Tibial nerve (tissue), 4 donors: ENCODE data around the gene CMTM8. TPM values are rescaled to one million over a fixed set of nuclear protein-coding genes. Genes with fewer than 3 reads are reported as not detected.
"Not testable (repeated sequence)": the region's sequence is repeated elsewhere in the genome, so short reads cannot be mapped to it uniquely, and the experiment has no call there.

Source experiments
- DNase-seq, 2 donors: peaks; one replicate each; pipeline ENCODE4 v3.0.0-alpha.2; 2019; ENCODE audit warnings: low spot score in 2 of 2
- H3K27ac ChIP-seq, 4 donors: fragments of 200-600 bp; sonication (generic) in 3 of 4; one replicate each; pipeline ENCODE4 v1.5.1; 2017 to 2019; ENCODE audit warnings: mild to moderate bottlenecking in 1 of 4
- H3K27me3 ChIP-seq, 2 donors: fragments of 200-600 bp; sonication (generic) in 1 of 2; one replicate each; pipeline versions ENCODE4 v1.5.1 to v1.6.0; 2017 to 2019
- H3K36me3 ChIP-seq, 3 donors: fragments of 200-600 bp; sonication (generic); one replicate each; pipeline ENCODE4 v1.5.1; 2018 to 2019
- H3K4me1 ChIP-seq, 4 donors: fragments of 200-600 bp; sonication (generic) in 3 of 4; one replicate each; pipeline ENCODE4 v1.5.1; 2017 to 2019
- H3K4me3 ChIP-seq, 4 donors: fragments of 200-600 bp; sonication (generic) in 3 of 4; one replicate each; pipeline ENCODE4 v1.5.1; 2017 to 2019; ENCODE audit warnings: mild to moderate bottlenecking in 1 of 4, moderate library complexity in 1 of 4
- H3K9me3 ChIP-seq, 4 donors: fragments of 200-600 bp; sonication (generic) in 3 of 4; one replicate each; pipeline ENCODE4 v1.5.1; 2017 to 2019
- CTCF ChIP-seq, 5 experiments: fragments of 200-600 bp in 3 of 5; fragments of 450-650 bp in 2 of 5; sonication (generic) in 3 of 5; IDR thresholded peaks; one replicate each; pipeline ENCODE4 v1.5.1; 2016 to 2019; ENCODE audit warnings: antibody characterized with exemption in 5 of 5, mild to moderate bottlenecking in 3 of 5, moderate library complexity in 2 of 5
- EP300 ChIP-seq, 2 donors: sonication (generic); formaldehyde crosslinking; IDR thresholded peaks; one replicate each; pipeline ENCODE4 v1.6.1; 2017; ENCODE audit warnings: antibody characterized with exemption in 2 of 2, mild to moderate bottlenecking in 1 of 2
- POLR2A ChIP-seq, 2 donors: fragments of 450-650 bp; IDR thresholded peaks; one replicate each; pipeline ENCODE4 v1.6.1; 2017; ENCODE audit warnings: antibody characterized with exemption in 2 of 2, mild to moderate bottlenecking in 2 of 2, moderate library complexity in 2 of 2
- WGBS, 2 donors: methylation state at CpG; one replicate each; pipeline ENCODE4 v1.1.5; 2018; 5-methylcytosine and 5-hydroxymethylcytosine counted together
- total RNA-seq, 4 donors: library from RNA; depleted of rRNA; stranded (reverse); fragments of >200 nt; gene quantifications; one replicate each; pipeline ENCODE4 v1.1.0, GENCODE V29; 2016

Gene CMTM8
- total RNA-seq, 4 donors from 2014 or later = 2.9 to 8.4 (median 7.3) TPM

DNA sequence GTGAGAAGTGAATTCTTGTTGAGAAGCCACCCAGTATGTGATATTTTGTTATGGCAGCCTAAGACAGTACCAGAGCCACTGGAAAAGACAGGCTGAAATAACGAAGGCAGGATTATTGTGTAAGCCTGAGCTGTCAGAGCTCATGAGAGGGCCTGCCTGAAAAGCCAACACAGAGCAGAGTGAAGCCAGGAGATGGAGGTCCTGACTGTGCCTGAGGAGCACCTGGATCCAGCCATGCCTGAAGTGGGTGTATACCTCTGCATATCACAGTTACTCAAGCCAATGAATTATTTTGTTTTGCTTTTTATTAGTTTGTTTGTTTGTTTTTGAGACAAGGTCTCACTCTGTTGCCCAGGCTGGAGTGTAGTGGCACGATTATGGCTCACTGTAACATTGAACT lies 149.0 kb downstream of the CMTM8 start:
- Histone ChIP-seq H3K4me3 (no peak overlapping the region), H3K27ac (no peak overlapping the region), H3K9me3 (no peaks in the 10 kb centered on the region), H3K27me3 (no peaks in the 10 kb centered on the region), H3K4me1 (peaks cover 0 to 7% (median 0%) of the 10 kb centered on the region in 4 donors), H3K36me3 (no peaks in the 10 kb centered on the region)
- 93 to 97% methylated on average over 2 of the region's 2 CpGs for WGBS, 2 donors
- TF ChIP-seq CTCF (IDR thresholded peaks at IDR 0.05) = no peak
- TF ChIP-seq POLR2A (IDR thresholded peaks at IDR 0.05) = no peak
- no peak for TF ChIP-seq EP300 (IDR thresholded peaks at IDR 0.05)
- DNase-seq = no peak

DNA sequence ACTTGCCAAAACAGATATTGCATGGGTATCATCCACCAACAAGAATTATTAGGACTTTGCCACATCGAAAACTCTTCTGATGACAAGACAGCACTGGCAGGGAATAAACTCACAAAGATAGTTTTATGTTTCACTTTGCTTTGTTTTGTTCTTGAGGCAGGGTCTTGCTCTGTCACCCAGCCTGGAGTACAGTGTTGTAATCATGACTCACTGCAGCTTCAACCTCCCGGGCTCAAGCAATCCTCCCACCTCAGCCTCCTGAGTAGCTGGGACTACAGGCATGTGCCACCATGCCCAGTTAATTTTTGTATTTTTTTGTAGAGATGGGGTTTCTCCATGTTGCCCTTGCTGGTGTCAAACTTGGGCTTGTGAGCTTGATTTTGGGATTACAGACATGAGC lies 151.1 kb downstream of the CMTM8 start:
- H3K4me1 ChIP-seq = peaks cover 0 to 10% (median 1%) of the 10 kb centered on the region in 4 donors
- not testable (repeated sequence) for DNase-seq, H3K27ac ChIP-seq, H3K9me3 ChIP-seq, H3K4me3 ChIP-seq, H3K27me3 ChIP-seq, H3K36me3 ChIP-seq
- WGBS, 2 donors = 85 to 88% methylated on average over 2 of the region's 2 CpGs

DNA sequence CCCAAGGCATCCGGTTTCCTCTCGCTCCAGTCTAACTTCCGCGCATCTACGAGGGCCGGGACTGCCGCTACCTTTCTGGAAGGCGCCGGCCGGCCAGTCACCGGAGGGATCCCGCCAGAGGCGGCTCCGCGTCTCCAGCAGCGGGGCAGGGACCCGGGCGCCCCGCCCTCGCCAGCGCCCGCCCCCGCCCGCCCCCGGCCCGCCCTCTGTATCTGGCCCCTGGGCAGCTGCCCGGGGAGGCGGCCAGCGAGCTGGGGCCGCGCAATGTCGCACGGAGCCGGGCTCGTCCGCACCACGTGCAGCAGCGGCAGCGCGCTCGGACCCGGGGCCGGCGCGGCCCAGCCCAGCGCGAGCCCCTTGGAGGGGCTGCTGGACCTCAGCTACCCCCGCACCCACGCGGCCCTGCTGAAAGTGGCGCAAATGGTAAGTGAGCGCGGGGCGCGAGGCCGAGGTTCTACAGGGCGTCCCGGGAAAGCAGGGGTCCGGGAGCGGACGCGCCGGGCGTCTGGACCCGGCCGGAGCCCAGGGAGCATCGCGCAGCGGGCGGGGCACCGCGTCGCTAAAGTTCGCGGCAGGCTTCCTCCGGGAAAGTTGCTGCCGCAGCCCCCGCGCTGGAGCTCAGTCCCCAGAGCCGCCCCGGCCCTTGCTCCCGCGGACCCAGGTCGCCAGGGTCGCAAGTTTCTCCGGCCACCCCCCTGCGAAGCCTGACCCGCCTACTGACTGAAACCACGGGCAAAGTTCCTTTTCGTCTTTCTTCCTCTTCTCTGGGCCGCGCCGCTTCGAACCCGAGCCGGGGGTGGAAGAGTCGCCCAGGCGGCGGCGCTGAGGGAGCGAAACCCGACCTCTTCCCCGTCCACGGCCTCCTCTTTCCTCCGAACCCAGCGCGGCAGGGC lies 153.4 kb downstream of the CMTM8 start, which contains the start of gene CMTM7:
CMTM7 (plus strand) TSS at position 211 of the 893 bp plus-strand sequence; CDS start at position 265, 54 bp downstream.
- WGBS, 2 donors = 0 to 2% methylated on average over 34 to 50 of the region's 107 CpGs
- H3K9me3 ChIP-seq = no peaks in the 10 kb centered on the region
- peak within 1 kb of the TSS; percentile 50 to 84 (median 68) for H3K4me3 ChIP-seq
- TF ChIP-seq POLR2A (IDR thresholded peaks at IDR 0.05) (peak in 1 of 2 donors; percentile 64), CTCF (IDR thresholded peaks at IDR 0.05) (no peak), EP300 (IDR thresholded peaks at IDR 0.05) (peak in 1 of 2 donors; percentile 40)
- H3K27ac ChIP-seq = peak within 1 kb of the TSS; percentile 47 to 92 (median 88)
- H3K4me1 ChIP-seq = peaks cover 0 to 10% (median 1%) of the 10 kb centered on the region in 4 donors
- no peaks in the 10 kb centered on the region for H3K36me3 ChIP-seq
- H3K27me3 ChIP-seq = no peaks in the 10 kb centered on the region
- DNase-seq = peak in 1 of 2 donors; percentile 43

- H3K4me1 ChIP-seq = peaks cover 0 to 10% (median 1%) of the 10 kb centered on the region in 4 donors
- DNase-seq = peak in 1 of 2 donors; percentile 56
- no peaks in the 10 kb centered on the region for H3K9me3 ChIP-seq
- no peaks in the 10 kb centered on the region for H3K27me3 ChIP-seq
- no peak for TF ChIP-seq EP300 (IDR thresholded peaks at IDR 0.05)
- TF ChIP-seq CTCF (IDR thresholded peaks at IDR 0.05) = no peak
- TF ChIP-seq POLR2A (IDR thresholded peaks at IDR 0.05) = no peak
- WGBS, 2 donors = 22 to 23% methylated on average over 17 to 18 of the region's 18 CpGs
- H3K27ac ChIP-seq = peak overlapping the region; percentile 47 to 92 (median 88)
- no peaks in the 10 kb centered on the region for H3K36me3 ChIP-seq
- H3K4me3 ChIP-seq = peak overlapping the region; percentile 50 to 84 (median 68)
Measured at GRCh38 chr3:32392536-32393302, 154.2 kb downstream of the CMTM8 start.

DNA sequence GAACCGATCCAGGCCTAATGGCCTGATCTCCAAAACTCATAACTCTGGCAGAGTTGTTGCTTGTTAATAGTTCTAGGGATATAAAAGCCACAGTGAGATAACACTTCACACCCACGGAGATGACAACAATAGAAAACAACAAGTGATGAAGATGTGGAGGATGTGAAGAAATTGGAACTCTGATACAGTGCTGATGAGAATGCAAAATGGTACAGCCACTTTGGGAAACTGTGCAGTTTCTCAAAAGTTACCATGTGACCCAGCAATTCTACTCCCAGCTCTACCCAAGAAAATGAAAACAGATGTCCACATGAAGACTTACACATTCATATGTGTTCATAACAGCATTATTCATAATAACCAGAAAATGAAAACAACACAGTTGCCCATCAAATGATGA lies 157.0 kb downstream of the CMTM8 start:
- WGBS, 2 donors = 45 to 52% methylated on average over 2 of the region's 2 CpGs
- Histone ChIP-seq H3K9me3 (no peaks in the 10 kb centered on the region), H3K36me3 (no peaks in the 10 kb centered on the region), H3K27me3 (no peaks in the 10 kb centered on the region), H3K4me3 (no peak overlapping the region), H3K27ac (peak overlapping the region in 1 of 4 donors; percentile 11), H3K4me1 (peaks cover 0 to 30% (median 5%) of the 10 kb centered on the region in 4 donors)
- TF ChIP-seq CTCF (IDR thresholded peaks at IDR 0.05) (no peak), POLR2A (IDR thresholded peaks at IDR 0.05) (no peak), EP300 (IDR thresholded peaks at IDR 0.05) (no peak)
- no peak for DNase-seq
